Measurements from ENCODE around the gene ZNF862.

DNA sequence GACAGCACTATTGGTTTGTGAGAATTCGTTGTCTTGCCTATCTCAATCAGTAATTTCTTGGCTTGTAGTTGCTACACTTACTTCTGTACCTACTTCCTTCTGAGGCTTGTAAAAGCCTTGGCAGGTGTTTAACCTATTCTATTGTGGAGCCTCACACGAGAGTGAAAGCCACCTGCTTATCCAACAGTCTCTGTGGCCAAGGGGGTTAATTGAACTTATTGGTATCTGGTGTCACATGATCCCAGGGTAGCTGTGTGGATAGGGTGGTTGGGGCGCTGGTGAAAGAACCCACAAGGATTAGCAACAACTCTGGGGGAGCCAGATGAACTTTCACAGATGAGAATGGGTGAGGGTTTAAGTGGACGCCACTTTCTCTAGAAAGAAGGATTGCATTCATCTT, 21.7 kb downstream of the ZNF862 start:
- no peak for TF ChIP-seq POLR2A (IDR thresholded peaks at IDR 0.05)
- TF ChIP-seq, protein P1, sequence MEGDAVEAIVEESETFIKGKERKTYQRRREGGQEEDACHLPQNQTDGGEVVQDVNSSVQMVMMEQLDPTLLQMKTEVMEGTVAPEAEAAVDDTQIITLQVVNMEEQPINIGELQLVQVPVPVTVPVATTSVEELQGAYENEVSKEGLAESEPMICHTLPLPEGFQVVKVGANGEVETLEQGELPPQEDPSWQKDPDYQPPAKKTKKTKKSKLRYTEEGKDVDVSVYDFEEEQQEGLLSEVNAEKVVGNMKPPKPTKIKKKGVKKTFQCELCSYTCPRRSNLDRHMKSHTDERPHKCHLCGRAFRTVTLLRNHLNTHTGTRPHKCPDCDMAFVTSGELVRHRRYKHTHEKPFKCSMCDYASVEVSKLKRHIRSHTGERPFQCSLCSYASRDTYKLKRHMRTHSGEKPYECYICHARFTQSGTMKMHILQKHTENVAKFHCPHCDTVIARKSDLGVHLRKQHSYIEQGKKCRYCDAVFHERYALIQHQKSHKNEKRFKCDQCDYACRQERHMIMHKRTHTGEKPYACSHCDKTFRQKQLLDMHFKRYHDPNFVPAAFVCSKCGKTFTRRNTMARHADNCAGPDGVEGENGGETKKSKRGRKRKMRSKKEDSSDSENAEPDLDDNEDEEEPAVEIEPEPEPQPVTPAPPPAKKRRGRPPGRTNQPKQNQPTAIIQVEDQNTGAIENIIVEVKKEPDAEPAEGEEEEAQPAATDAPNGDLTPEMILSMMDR (IDR thresholded peaks at IDR 0.05 in 4 of 5, conservative IDR thresholded peaks at IDR 0.05 in 1 of 5): no peak
